Measurements from ENCODE around the gene PAPPA2.
A peak's percentile ranks its signal among the peaks of the same experiment; 100 is the strongest.

Gene PAPPA2

GRCh38 chr1:176522310-176522845, 59.4 kb downstream of the PAPPA2 start:
- H4K12ac ChIP-seq (ENCODE audit: low read depth, low read length), result no peak overlapping the region
- no peak overlapping the region for H4K8ac ChIP-seq (ENCODE audit: low read depth, low read length)
- H2BK12ac ChIP-seq (ENCODE audit: low read length), result no peak overlapping the region
- H3K4me3 ChIP-seq (ENCODE audit: low read depth, low read length), result no peak overlapping the region
- no CpG with 5 or more reads among the region's 3 CpGs for WGBS (ENCODE audit: extremely low coverage, insufficient coverage, insufficient read length)
- H3K36me3 ChIP-seq (ENCODE audit: control insufficient read depth in 1 of 2, insufficient read depth in 2 of 2, low read length in 2 of 2), result no peaks in the 10 kb centered on the region
- DNase-seq, result no peak
- no peaks in the 10 kb centered on the region for H3K9me3 ChIP-seq (ENCODE audit: insufficient read depth, low read depth, low read length)
- no peak overlapping the region for H3K23ac ChIP-seq (ENCODE audit: low read length)
- H3K79me2 ChIP-seq (ENCODE audit: control insufficient read depth, insufficient read depth, low read length, poor library complexity), result no peaks in the 10 kb centered on the region
- H3K4me1 ChIP-seq (ENCODE audit: control insufficient read depth in 1 of 2, insufficient read depth in 2 of 2, low read length in 2 of 2), result peaks cover 0 to 13% of the 10 kb centered on the region in 2 experiments
- no peak overlapping the region for H3K9ac ChIP-seq (ENCODE audit: low read length)
- H3K4me2 ChIP-seq (ENCODE audit: low read length), result no peak overlapping the region
- peaks cover 15% of the 10 kb centered on the region for H3K79me1 ChIP-seq (ENCODE audit: low read length)
- H2BK5ac ChIP-seq (ENCODE audit: low read depth, low read length, poor library complexity), result no peak overlapping the region
- no peak overlapping the region for H2AK5ac ChIP-seq (ENCODE audit: low read length)
- no peak overlapping the region for H3K14ac ChIP-seq (ENCODE audit: low read length)
- H3K18ac ChIP-seq (ENCODE audit: low read length), result no peak overlapping the region
- H2AFZ ChIP-seq (ENCODE audit: insufficient read depth, low read length, poor library complexity), result no peak overlapping the region
- no peaks in the 10 kb centered on the region for H3K27me3 ChIP-seq (ENCODE audit: insufficient read depth, low read length)
- no peak overlapping the region for H4K91ac ChIP-seq (ENCODE audit: low read depth, low read length)
- H3K4ac ChIP-seq (ENCODE audit: low read depth, low read length), result no peak overlapping the region
- no peak overlapping the region for H2BK120ac ChIP-seq (ENCODE audit: insufficient read depth, low read length, poor library complexity)
- no peak overlapping the region for H3K27ac ChIP-seq (ENCODE audit: low read depth, low read length)

- H3K4me1 ChIP-seq (ENCODE audit: control insufficient read depth in 1 of 2, insufficient read depth in 2 of 2, low read length in 2 of 2), result peaks cover 0 to 6% of the 10 kb centered on the region in 2 experiments
- no peak overlapping the region for H3K23ac ChIP-seq (ENCODE audit: low read length)
- no peak overlapping the region for H3K4me3 ChIP-seq (ENCODE audit: low read depth, low read length)
- no peak overlapping the region for H3K4me2 ChIP-seq (ENCODE audit: low read length)
- H3K14ac ChIP-seq (ENCODE audit: low read length), result no peak overlapping the region
- no peak overlapping the region for H4K8ac ChIP-seq (ENCODE audit: low read depth, low read length)
- H3K79me1 ChIP-seq (ENCODE audit: low read length), result no peaks in the 10 kb centered on the region
- no peak overlapping the region for H2BK5ac ChIP-seq (ENCODE audit: low read depth, low read length, poor library complexity)
- WGBS (ENCODE audit: extremely low coverage, insufficient coverage, insufficient read length), result no CpG with 5 or more reads among the region's 7 CpGs
- no peak overlapping the region for H3K27ac ChIP-seq (ENCODE audit: low read depth, low read length)
- H2BK12ac ChIP-seq (ENCODE audit: low read length), result no peak overlapping the region
- no peaks in the 10 kb centered on the region for H3K36me3 ChIP-seq (ENCODE audit: control insufficient read depth in 1 of 2, insufficient read depth in 2 of 2, low read length in 2 of 2)
- H3K18ac ChIP-seq (ENCODE audit: low read length), result no peak overlapping the region
- no peaks in the 10 kb centered on the region for H3K79me2 ChIP-seq (ENCODE audit: control insufficient read depth, insufficient read depth, low read length, poor library complexity)
- no peak overlapping the region for H2AK5ac ChIP-seq (ENCODE audit: low read length)
- DNase-seq, result no peak
- no peak overlapping the region for H3K4ac ChIP-seq (ENCODE audit: low read depth, low read length)
- no peaks in the 10 kb centered on the region for H3K9me3 ChIP-seq (ENCODE audit: insufficient read depth, low read depth, low read length)
- H4K12ac ChIP-seq (ENCODE audit: low read depth, low read length), result no peak overlapping the region
- no peak overlapping the region for H3K9ac ChIP-seq (ENCODE audit: low read length)
- no peak overlapping the region for H4K91ac ChIP-seq (ENCODE audit: low read depth, low read length)
- H2AFZ ChIP-seq (ENCODE audit: insufficient read depth, low read length, poor library complexity), result no peak overlapping the region
- no peaks in the 10 kb centered on the region for H3K27me3 ChIP-seq (ENCODE audit: insufficient read depth, low read length)
- no peak overlapping the region for H2BK120ac ChIP-seq (ENCODE audit: insufficient read depth, low read length, poor library complexity)
These were observed 66.6 kb downstream of the PAPPA2 start for GRCh38 chr1:176529395-176530090.

- Histone ChIP-seq H2BK5ac (ENCODE audit: low read depth, low read length, poor library complexity) (no peak overlapping the region), H4K8ac (ENCODE audit: low read depth, low read length) (no peak overlapping the region), H3K27ac (ENCODE audit: low read depth, low read length) (no peak overlapping the region), H3K79me2 (ENCODE audit: control insufficient read depth, insufficient read depth, low read length, poor library complexity) (no peaks in the 10 kb centered on the region), H4K12ac (ENCODE audit: low read depth, low read length) (no peak overlapping the region), H4K91ac (ENCODE audit: low read depth, low read length) (no peak overlapping the region), H3K18ac (ENCODE audit: low read length) (no peak overlapping the region), H3K27me3 (ENCODE audit: insufficient read depth, low read length) (no peaks in the 10 kb centered on the region), H3K23ac (ENCODE audit: low read length) (no peak overlapping the region), H3K79me1 (ENCODE audit: low read length) (no peaks in the 10 kb centered on the region), H2BK120ac (ENCODE audit: insufficient read depth, low read length, poor library complexity) (no peak overlapping the region), H3K4me2 (ENCODE audit: low read length) (no peak overlapping the region), H3K4me3 (ENCODE audit: low read depth, low read length) (no peak overlapping the region), H3K4ac (ENCODE audit: low read depth, low read length) (no peak overlapping the region), H3K4me1 (ENCODE audit: control insufficient read depth in 1 of 2, insufficient read depth in 2 of 2, low read length in 2 of 2) (peaks cover 0 to 6% of the 10 kb centered on the region in 2 experiments), H3K9ac (ENCODE audit: low read length) (no peak overlapping the region), H3K14ac (ENCODE audit: low read length) (no peak overlapping the region), H3K9me3 (ENCODE audit: insufficient read depth, low read depth, low read length) (no peaks in the 10 kb centered on the region), H2AFZ (ENCODE audit: insufficient read depth, low read length, poor library complexity) (no peak overlapping the region), H2BK12ac (ENCODE audit: low read length) (no peak overlapping the region), H2AK5ac (ENCODE audit: low read length) (no peak overlapping the region), H3K36me3 (ENCODE audit: control insufficient read depth in 1 of 2, insufficient read depth in 2 of 2, low read length in 2 of 2) (no peaks in the 10 kb centered on the region)
- no CpG with 5 or more reads among the region's 2 CpGs for WGBS (ENCODE audit: extremely low coverage, insufficient coverage, insufficient read length)
- no peak for DNase-seq
These were observed 68.1 kb downstream of the PAPPA2 start for GRCh38 chr1:176531036-176531435.

- Histone ChIP-seq H3K4me1 (ENCODE audit: control insufficient read depth in 1 of 2, insufficient read depth in 2 of 2, low read length in 2 of 2) (peaks cover 0 to 6% of the 10 kb centered on the region in 2 experiments), H4K8ac (ENCODE audit: low read depth, low read length) (no peak overlapping the region), H4K91ac (ENCODE audit: low read depth, low read length) (no peak overlapping the region), H3K18ac (ENCODE audit: low read length) (no peak overlapping the region), H3K79me2 (ENCODE audit: control insufficient read depth, insufficient read depth, low read length, poor library complexity) (no peaks in the 10 kb centered on the region), H2BK120ac (ENCODE audit: insufficient read depth, low read length, poor library complexity) (no peak overlapping the region), H3K23ac (ENCODE audit: low read length) (no peak overlapping the region), H3K4me3 (ENCODE audit: low read depth, low read length) (no peak overlapping the region), H3K4ac (ENCODE audit: low read depth, low read length) (no peak overlapping the region), H3K14ac (ENCODE audit: low read length) (no peak overlapping the region), H3K27ac (ENCODE audit: low read depth, low read length) (no peak overlapping the region), H3K27me3 (ENCODE audit: insufficient read depth, low read length) (no peaks in the 10 kb centered on the region), H2BK5ac (ENCODE audit: low read depth, low read length, poor library complexity) (no peak overlapping the region), H4K12ac (ENCODE audit: low read depth, low read length) (no peak overlapping the region), H3K4me2 (ENCODE audit: low read length) (no peak overlapping the region), H3K79me1 (ENCODE audit: low read length) (no peaks in the 10 kb centered on the region), H3K9me3 (ENCODE audit: insufficient read depth, low read depth, low read length) (no peaks in the 10 kb centered on the region), H2AFZ (ENCODE audit: insufficient read depth, low read length, poor library complexity) (no peak overlapping the region), H2BK12ac (ENCODE audit: low read length) (no peak overlapping the region), H2AK5ac (ENCODE audit: low read length) (no peak overlapping the region), H3K36me3 (ENCODE audit: control insufficient read depth in 1 of 2, insufficient read depth in 2 of 2, low read length in 2 of 2) (no peaks in the 10 kb centered on the region), H3K9ac (ENCODE audit: low read length) (no peak overlapping the region)
- DNase-seq, result peak; percentile 62 to 65
- no CpG with 5 or more reads among the region's 16 CpGs for WGBS (ENCODE audit: extremely low coverage, insufficient coverage, insufficient read length)
These were observed 69.2 kb downstream of the PAPPA2 start for GRCh38 chr1:176531921-176532897.

All from trophoblast cell (in vitro differentiated cells and primary cell).